Skin of body (tissue), 2 donors: ENCODE data around the gene TEX101. TPM values are rescaled to one million over a fixed set of nuclear protein-coding genes. Genes with fewer than 3 reads are reported as not detected.
"Not testable (repeated sequence)": the region's sequence is repeated elsewhere in the genome, so short reads cannot be mapped to it uniquely, and the experiment has no call there.

Experiments used
- DNase-seq: peaks from one replicate; lab custom pipeline; 2025; lab: John Stamatoyannopoulos, UW
- total RNA-seq: library from RNA; depleted of rRNA; stranded (reverse); fragments of >200 nt; gene quantifications from one replicate; pipeline ENCODE4 v1.2.3, GENCODE V29; 2014

The TEX101 gene
- total RNA-seq, result not detected

- no peak for DNase-seq
Observed at GRCh38 chr19:43414554-43414953, at the start of gene TEX101. TSS of gene TEX101 (plus strand) at chr19:43414890. CDS start at chr19:43415920, 1,030 bp downstream.

- DNase-seq, result not testable (repeated sequence)
Observed at GRCh38 chr19:43365677-43366076, 49.0 kb upstream of the TEX101 start.

GRCh38 chr19:43367822-43368221 is 46.9 kb upstream of the TEX101 start:
- DNase-seq, result no peak

GRCh38 chr19:43368897-43369296 is 45.8 kb upstream of the TEX101 start:
- not testable (repeated sequence) for DNase-seq

- DNase-seq, result no peak
Observed at GRCh38 chr19:43371909-43372308, 42.8 kb upstream of the TEX101 start.

- no peak for DNase-seq
Observed at GRCh38 chr19:43372462-43372861, 42.2 kb upstream of the TEX101 start.

GRCh38 chr19:43377624-43378023 is 37.1 kb upstream of the TEX101 start:
- DNase-seq, result not testable (repeated sequence)

- DNase-seq, result no peak
Observed at GRCh38 chr19:43380008-43380407, 34.7 kb upstream of the TEX101 start.

- no peak for DNase-seq
Observed at GRCh38 chr19:43380771-43381386, 33.8 kb upstream of the TEX101 start.

- DNase-seq, result not testable (repeated sequence)
Observed at GRCh38 chr19:43382586-43383216, 32.0 kb upstream of the TEX101 start.

GRCh38 chr19:43383254-43383653 is 31.4 kb upstream of the TEX101 start:
- DNase-seq, result not testable (repeated sequence)

- not testable (repeated sequence) for DNase-seq
Observed at GRCh38 chr19:43383759-43384158, 30.9 kb upstream of the TEX101 start.

- DNase-seq, result not testable (repeated sequence)
Observed at GRCh38 chr19:43390903-43391551, 23.7 kb upstream of the TEX101 start.

- DNase-seq, result not testable (repeated sequence)
Observed at GRCh38 chr19:43391552-43391935, 23.1 kb upstream of the TEX101 start.

GRCh38 chr19:43393501-43393900 is 21.2 kb upstream of the TEX101 start:
- DNase-seq, result not testable (repeated sequence)

GRCh38 chr19:43395561-43395960 is 19.1 kb upstream of the TEX101 start:
- DNase-seq, result no peak

- no peak for DNase-seq
Observed at GRCh38 chr19:43406297-43406696, 8.4 kb upstream of the TEX101 start.

GRCh38 chr19:43407416-43408005 is 7.2 kb upstream of the TEX101 start:
- DNase-seq, result no peak

GRCh38 chr19:43408043-43408442 is 6.6 kb upstream of the TEX101 start:
- DNase-seq, result no peak

- DNase-seq, result no peak
Observed at GRCh38 chr19:43409415-43409814, 5.3 kb upstream of the TEX101 start.

GRCh38 chr19:43412441-43412840 is 2.2 kb upstream of the TEX101 start:
- no peak for DNase-seq

GRCh38 chr19:43416951-43417623 is 2.4 kb downstream of the TEX101 start:
- DNase-seq, result no peak
